Gastroesophageal sphincter (tissue), 4 donors: ENCODE measurements around the gene SESN3. TPM values are rescaled to one million over a fixed set of nuclear protein-coding genes. Genes with fewer than 3 reads are reported as not detected.
"Not testable (repeated sequence)": the region's sequence is repeated elsewhere in the genome, so short reads cannot be mapped to it uniquely, and the experiment has no call there.

ENCODE experiments used
- ATAC-seq: fragments of 150-250 bp; one replicate; pipeline ENCODE4 v1.9.1; 2016; ENCODE audit warnings: mild to moderate bottlenecking, moderate library complexity
- H3K27ac ChIP-seq, 4 donors: fragments of 200-600 bp; sonication (generic) in 3 of 4; 1 replicate in 3 of 4; 2 replicates in 1 of 4; pipeline ENCODE4 v1.5.1; 2016 to 2019
- H3K27me3 ChIP-seq: fragments of 200-600 bp; sonication (generic); one replicate; pipeline ENCODE4 v1.5.1; 2019
- H3K36me3 ChIP-seq, 2 donors: fragments of 200-600 bp; sonication (generic); one replicate each; pipeline ENCODE4 v1.5.1; 2019; ENCODE audit warnings: control low read depth in 1 of 2
- H3K4me1 ChIP-seq, 3 donors: fragments of 200-600 bp; sonication (generic); 1 replicate in 2 of 3; 2 replicates in 1 of 3; pipeline ENCODE4 v1.5.1; 2016 to 2019; ENCODE audit warnings: control low read depth in 2 of 3
- H3K4me3 ChIP-seq, 2 donors: fragments of 200-600 bp; sonication (generic); one replicate each; pipeline ENCODE4 v1.5.1; 2019; ENCODE audit warnings: mild to moderate bottlenecking in 1 of 2, moderate library complexity in 1 of 2
- H3K9me3 ChIP-seq, 3 donors: fragments of 200-600 bp; sonication (generic); one replicate each; pipeline ENCODE4 v1.5.1; 2017 to 2019; ENCODE audit warnings: control low read depth in 2 of 3
- CTCF ChIP-seq, 4 experiments: fragments of 200-600 bp in 2 of 4; fragments of 450-650 bp in 2 of 4; sonication (generic) in 1 of 4; IDR thresholded peaks; one replicate each; pipeline ENCODE4 v1.5.1; 2017 to 2019; ENCODE audit warnings: antibody characterized with exemption in 4 of 4, mild to moderate bottlenecking in 2 of 4, moderate library complexity in 2 of 4
- EP300 ChIP-seq: sonication (generic); formaldehyde crosslinking; IDR thresholded peaks from one replicate; pipeline ENCODE4 v1.6.1; 2017; ENCODE audit warnings: antibody characterized with exemption, mild to moderate bottlenecking
- POLR2A ChIP-seq, 2 donors: fragments of 450-650 bp; IDR thresholded peaks; one replicate each; pipeline ENCODE4 v1.6.1; 2017; ENCODE audit warnings: antibody characterized with exemption in 2 of 2, mild to moderate bottlenecking in 2 of 2, moderate library complexity in 1 of 2
- POLR2AphosphoS5 ChIP-seq: sonication (generic); formaldehyde crosslinking; IDR thresholded peaks from one replicate; pipeline ENCODE4 v1.6.1; 2017; ENCODE audit warnings: antibody characterized with exemption
- WGBS, 2 donors: methylation state at CpG; one replicate each; pipeline ENCODE4 v1.1.5; 2018; ENCODE audit warnings: low coverage in 1 of 2; 5-methylcytosine and 5-hydroxymethylcytosine counted together
- total RNA-seq, 4 donors: library from RNA; depleted of rRNA; stranded (reverse); fragments of >200 nt; gene quantifications; one replicate each; pipeline ENCODE4 v1.1.0, GENCODE V29; 2016

Gene SESN3
- total RNA-seq, 4 donors from 2014 or later: 24.5 to 32.8 (median 28.8) TPM

GRCh38 chr11:95140397-95141033 is 90.5 kb downstream of the SESN3 start:
- Histone ChIP-seq H3K9me3 (no peaks in the 10 kb centered on the region), H3K36me3 (no peaks in the 10 kb centered on the region), H3K27ac (no peak overlapping the region), H3K4me3 (no peak overlapping the region), H3K4me1 (no peaks in the 10 kb centered on the region), H3K27me3 (no peaks in the 10 kb centered on the region)
- 70 to 77% methylated on average over 3 of the region's 4 CpGs for whole genome bisulfite sequencing, 2 donors
- TF ChIP-seq EP300 (no peak), CTCF (IDR thresholded peaks at IDR 0.05) (no peak)
- ATAC-seq: no peak

GRCh38 chr11:95138448-95138847 is 92.6 kb downstream of the SESN3 start:
- 25 to 30% methylated on average over 2 of the region's 2 CpGs for WGBS, 2 donors
- ATAC-seq: no peak

DNA sequence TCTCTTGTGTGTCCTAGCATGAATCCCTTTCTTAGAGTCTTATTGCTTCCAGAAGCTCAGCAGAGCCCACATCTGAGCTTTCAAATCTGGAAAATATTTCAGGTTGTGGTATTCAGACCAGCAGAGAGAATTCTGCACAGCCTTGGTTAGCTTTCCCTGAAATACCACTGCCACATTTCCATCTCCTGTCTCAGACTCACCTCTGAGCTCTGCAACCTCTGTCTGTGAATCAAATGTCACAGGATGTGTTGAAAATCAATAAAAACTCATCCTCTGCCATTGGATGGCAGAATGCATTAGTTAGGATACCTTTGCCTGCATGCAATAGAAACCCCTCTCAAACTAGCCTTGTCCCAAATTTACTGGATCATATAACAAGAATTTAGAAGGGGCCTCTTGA is 93.7 kb downstream of the SESN3 start:
- ATAC-seq: no peak

More at GRCh38 chr11:95138448-95138847, 92.6 kb downstream of the SESN3 start:
- Histone ChIP-seq H3K9me3 (no peaks in the 10 kb centered on the region), H3K36me3 (peaks cover 0 to 4% of the 10 kb centered on the region in 2 donors), H3K4me3 (no peak overlapping the region), H3K27me3 (no peaks in the 10 kb centered on the region), H3K4me1 (peaks cover 0 to 9% (median 0%) of the 10 kb centered on the region in 3 donors), H3K27ac (no peak overlapping the region)
- no peak for TF ChIP-seq EP300
- TF ChIP-seq CTCF (IDR thresholded peaks at IDR 0.05): no peak
- no peak for TF ChIP-seq POLR2A (IDR thresholded peaks at IDR 0.05)

DNA sequence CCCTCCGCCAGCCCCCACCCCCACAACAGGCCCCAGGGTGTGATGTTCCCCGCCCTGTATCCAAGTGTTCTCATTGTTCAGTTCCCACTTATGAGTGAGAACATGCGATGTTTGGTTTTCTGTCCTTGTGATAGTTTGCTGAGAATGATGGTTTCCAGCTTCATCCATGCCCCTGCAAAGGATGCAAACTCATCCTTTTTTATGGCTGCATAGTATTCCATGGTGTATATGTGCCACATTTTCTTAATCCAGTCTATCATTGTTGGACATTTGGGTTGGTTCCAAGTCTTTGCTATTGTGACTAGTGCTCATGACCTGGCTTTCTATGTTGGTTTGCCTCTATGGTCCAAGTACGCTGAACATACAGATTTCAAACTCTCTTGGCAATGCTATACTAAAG is 94.3 kb downstream of the SESN3 start:
- not testable (repeated sequence) for H3K4me3 ChIP-seq, H3K27me3 ChIP-seq, H3K4me1 ChIP-seq, ATAC-seq, H3K27ac ChIP-seq, H3K9me3 ChIP-seq
- 96 to 100% methylated on average over 1 to 4 of the region's 4 CpGs for WGBS, 2 donors
- H3K36me3 ChIP-seq: peaks cover 0 to 18% of the 10 kb centered on the region in 2 donors

More for the DNA sequence above, 93.7 kb downstream of the SESN3 start:
- H3K4me1 ChIP-seq: peaks cover 0 to 9% (median 0%) of the 10 kb centered on the region in 3 donors
- TF ChIP-seq POLR2A (IDR thresholded peaks at IDR 0.05) (no peak), EP300 (no peak), POLR2AphosphoS5 (no peak), CTCF (IDR thresholded peaks at IDR 0.05) (no peak)
- H3K27me3 ChIP-seq: no peaks in the 10 kb centered on the region
- peaks cover 0 to 13% of the 10 kb centered on the region in 2 donors for H3K36me3 ChIP-seq
- H3K4me3 ChIP-seq: no peak overlapping the region
- H3K27ac ChIP-seq: no peak overlapping the region
- no peaks in the 10 kb centered on the region for H3K9me3 ChIP-seq

GRCh38 chr11:95135880-95136279 is 95.1 kb downstream of the SESN3 start:
- Histone ChIP-seq H3K27ac (no peak overlapping the region), H3K27me3 (no peaks in the 10 kb centered on the region), H3K9me3 (no peaks in the 10 kb centered on the region), H3K4me1 (peaks cover 0 to 9% (median 0%) of the 10 kb centered on the region in 3 donors), H3K4me3 (no peak overlapping the region), H3K36me3 (peaks cover 0 to 22% of the 10 kb centered on the region in 2 donors)
- no peak for ATAC-seq
- 86 to 94% methylated on average over 2 of the region's 2 CpGs for WGBS, 2 donors
- TF ChIP-seq EP300: no peak
- no peak for TF ChIP-seq POLR2AphosphoS5
- TF ChIP-seq POLR2A (IDR thresholded peaks at IDR 0.05): no peak
- no peak for TF ChIP-seq CTCF (IDR thresholded peaks at IDR 0.05)
